B cell (primary cell): Measurements from ENCODE around the gene LIMK2.

Source experiments
- EZH2 ChIP-seq: IDR thresholded peaks from 2 replicates; pipeline ENCODE4 v1.6.1; 2012; ENCODE audit warnings: borderline replicate concordance, low read depth, mild to moderate bottlenecking, moderate library complexity, low read length; ENCODE audit not compliant: insufficient read depth, poor library complexity, severe bottlenecking
- TF ChIP-seq, protein P1 (sequence below): fragments of 200-600 bp; IDR thresholded peaks from one replicate; pipeline ENCODE4 v1.8.0; 2022; ENCODE audit warnings: antibody characterized with exemption, mild to moderate bottlenecking

DNA sequence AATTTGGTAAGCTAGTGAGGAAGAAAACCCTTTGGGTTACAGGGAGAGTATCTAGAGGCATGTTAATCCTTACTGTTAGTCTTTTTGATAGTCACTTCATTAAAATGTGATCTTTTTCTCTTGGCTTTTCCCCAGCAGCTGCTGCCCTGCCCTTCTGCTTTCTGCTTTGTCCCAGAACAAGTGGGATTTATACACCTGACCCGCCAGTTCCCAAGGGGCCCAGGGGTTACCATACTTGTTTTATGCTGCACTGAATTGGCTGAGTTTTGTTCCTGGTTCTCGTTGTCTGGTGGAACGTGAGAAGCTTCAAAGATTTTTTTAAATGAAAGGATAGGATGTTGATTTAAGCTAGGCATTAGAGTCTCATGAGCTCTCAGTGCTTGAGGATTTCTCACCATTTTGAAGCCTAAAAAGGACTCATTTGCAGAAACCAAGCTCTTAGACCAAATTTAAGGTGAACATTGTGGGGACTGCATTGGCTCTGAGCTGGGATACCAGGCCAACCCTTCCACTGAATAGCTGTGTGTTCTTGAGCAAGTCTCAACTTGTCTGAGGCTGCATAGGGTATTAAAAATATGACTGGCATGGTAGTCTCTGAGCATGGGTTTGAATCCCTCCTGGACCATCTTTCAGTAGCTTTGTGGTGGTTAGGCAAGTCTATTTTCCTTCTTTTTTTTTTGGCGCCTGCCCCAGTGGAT is 6.6 kb downstream of the LIMK2 start:
- TF ChIP-seq, protein P1, sequence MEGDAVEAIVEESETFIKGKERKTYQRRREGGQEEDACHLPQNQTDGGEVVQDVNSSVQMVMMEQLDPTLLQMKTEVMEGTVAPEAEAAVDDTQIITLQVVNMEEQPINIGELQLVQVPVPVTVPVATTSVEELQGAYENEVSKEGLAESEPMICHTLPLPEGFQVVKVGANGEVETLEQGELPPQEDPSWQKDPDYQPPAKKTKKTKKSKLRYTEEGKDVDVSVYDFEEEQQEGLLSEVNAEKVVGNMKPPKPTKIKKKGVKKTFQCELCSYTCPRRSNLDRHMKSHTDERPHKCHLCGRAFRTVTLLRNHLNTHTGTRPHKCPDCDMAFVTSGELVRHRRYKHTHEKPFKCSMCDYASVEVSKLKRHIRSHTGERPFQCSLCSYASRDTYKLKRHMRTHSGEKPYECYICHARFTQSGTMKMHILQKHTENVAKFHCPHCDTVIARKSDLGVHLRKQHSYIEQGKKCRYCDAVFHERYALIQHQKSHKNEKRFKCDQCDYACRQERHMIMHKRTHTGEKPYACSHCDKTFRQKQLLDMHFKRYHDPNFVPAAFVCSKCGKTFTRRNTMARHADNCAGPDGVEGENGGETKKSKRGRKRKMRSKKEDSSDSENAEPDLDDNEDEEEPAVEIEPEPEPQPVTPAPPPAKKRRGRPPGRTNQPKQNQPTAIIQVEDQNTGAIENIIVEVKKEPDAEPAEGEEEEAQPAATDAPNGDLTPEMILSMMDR, result no peak
- no peak for TF ChIP-seq EZH2
